Measurements from ENCODE around the gene ASIC2. TPM values are rescaled to one million over a fixed set of nuclear protein-coding genes. Genes with fewer than 3 reads are reported as not detected.
"Not testable (repeated sequence)": the region's sequence is repeated elsewhere in the genome, so short reads cannot be mapped to it uniquely, and the experiment has no call there.

The ASIC2 gene
- total RNA-seq, 1 experiment from 2014 or later: not detected

DNA sequence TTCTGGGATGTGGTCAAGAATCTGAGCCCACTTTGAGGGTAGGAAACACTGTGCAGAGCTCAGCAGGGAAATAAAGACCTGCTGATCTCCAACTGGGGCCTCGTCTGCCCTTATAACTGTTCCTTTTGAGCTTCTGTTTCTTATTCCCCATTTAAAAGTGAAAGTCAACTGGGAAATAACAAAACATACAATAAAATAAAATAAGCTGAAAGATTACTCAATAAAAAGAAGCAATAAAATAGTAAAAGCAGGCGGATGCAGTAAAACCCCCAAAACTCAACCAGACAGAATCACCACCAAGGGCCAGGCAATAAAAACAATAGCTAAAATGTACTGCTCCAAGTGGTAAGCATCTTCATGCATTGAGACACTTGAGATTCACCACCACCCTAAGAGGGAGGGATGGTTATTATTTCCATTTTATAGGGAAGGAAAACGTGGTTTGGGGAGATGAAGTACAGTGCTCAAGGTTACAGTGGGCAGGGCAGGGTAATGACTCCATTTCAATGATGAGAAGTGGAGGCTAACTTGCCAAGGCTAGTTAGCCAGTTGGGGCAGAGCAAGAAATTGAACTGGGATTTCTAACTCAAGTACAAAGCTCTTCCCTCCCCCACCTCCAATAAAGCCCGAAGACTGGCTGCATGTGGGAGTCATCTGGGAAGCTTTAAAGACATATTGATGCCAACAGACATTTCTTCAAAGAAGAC lies 307.9 kb downstream of the ASIC2 start:
- no peak for DNase-seq (ENCODE audit: low spot score)

GRCh38 chr17:32981611-32982010 lies 311.5 kb downstream of the ASIC2 start:
- not testable (repeated sequence) for DNase-seq (ENCODE audit: low spot score)

DNA sequence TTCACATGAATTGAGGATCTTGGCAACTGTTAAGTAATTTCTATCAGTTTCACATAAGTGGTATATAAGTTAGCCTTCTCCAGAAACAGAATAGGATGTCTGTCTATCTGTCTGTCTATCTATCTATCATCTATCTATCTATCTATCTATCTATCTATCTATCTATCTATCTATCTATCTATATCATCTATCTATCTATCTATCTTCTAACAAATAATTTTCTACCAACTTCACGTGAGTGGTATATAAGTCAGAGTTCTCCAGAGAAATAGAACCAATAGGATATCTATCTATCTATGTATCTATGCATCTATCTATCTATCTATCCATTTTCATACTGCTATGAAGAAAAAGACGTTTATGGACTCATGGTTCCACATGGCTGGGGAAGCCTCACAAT lies 312.9 kb downstream of the ASIC2 start:
- no peak for DNase-seq (ENCODE audit: low spot score)

DNA sequence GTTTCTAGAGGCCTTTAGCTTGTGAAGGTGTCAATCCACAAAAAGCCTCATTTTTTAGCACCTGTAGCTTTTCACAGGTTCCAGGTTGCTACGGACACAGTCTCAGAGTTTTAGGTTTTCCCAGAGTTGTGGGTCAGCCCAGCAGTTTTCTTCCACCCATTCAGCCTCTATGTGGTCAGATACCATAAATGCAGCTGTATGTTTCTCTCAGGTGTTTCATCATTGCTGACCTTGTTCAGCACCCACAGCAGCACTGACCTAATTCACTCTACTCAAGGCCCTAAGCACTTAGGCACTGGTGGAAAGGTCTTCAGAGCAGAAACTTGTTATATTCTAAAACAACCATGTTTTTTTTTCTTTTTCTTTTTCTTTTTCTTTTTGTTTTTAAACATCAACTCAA lies 316.5 kb downstream of the ASIC2 start:
- DNase-seq (ENCODE audit: low spot score): no peak

DNA sequence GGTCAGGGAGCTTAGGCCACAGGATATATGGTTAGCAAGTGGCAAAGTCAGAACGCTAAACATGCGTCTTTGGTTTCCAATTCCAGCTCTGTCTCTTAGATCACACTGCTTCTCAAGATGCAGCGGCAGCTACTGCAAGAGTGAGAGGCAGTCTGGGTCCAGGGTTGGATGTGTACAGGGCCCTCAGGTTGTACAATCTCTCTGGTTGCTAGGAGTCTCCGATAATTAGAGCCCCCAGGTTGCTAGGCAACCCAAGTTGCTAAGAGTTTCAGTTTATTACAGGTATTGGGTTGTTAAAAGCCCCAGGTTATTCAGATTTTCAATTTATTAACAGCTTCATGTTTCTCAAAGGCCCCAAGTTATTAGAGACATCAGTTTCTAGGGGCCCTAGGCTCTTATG lies 317.0 kb downstream of the ASIC2 start:
- no peak for DNase-seq (ENCODE audit: low spot score)

GRCh38 chr17:32971171-32971570 lies 321.9 kb downstream of the ASIC2 start:
- no peak for DNase-seq (ENCODE audit: low spot score)

- DNase-seq (ENCODE audit: low spot score): no peak
Measured at GRCh38 chr17:32970281-32970680, 322.8 kb downstream of the ASIC2 start.

DNA sequence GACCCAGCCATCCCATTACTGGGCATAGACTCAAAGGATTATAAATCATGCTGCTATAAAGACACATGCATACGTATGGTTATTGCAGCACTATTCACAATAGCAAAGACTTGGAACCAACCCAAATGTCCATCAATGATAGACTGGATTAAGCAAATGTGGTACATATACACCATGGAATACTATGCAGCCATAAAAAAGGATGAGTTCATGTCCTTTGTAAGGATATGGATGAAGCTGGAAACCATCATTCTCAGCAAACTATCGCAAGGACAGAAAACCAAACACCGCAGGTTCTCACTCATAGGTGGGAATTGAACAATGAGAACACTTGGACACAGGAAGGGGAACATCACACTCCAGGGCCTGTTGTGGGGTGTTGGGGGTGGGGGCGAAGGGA lies 323.9 kb downstream of the ASIC2 start:
- DNase-seq (ENCODE audit: low spot score): not testable (repeated sequence)

- no peak for DNase-seq (ENCODE audit: low spot score)
Measured at GRCh38 chr17:32964541-32964940, 328.6 kb downstream of the ASIC2 start.

All from A172 (cell line).